IMR-90 (cell line): ENCODE results near the gene SGCA.

Source experiments
- CEBPB ChIP-seq: IDR thresholded peaks from 2 replicates; pipeline ENCODE4 v1.6.1; 2012; ENCODE audit warnings: low read depth, low read length, improper control_type of control experiment
- CHD1 ChIP-seq: IDR thresholded peaks from 2 replicates; pipeline ENCODE4 v1.6.1; 2012; ENCODE audit warnings: low read depth, low read length, improper control_type of control experiment
- CTCF ChIP-seq: conservative IDR thresholded peaks from 2 replicates; pipeline ENCODE4 v1.5.1; 2012; ENCODE audit warnings: mild to moderate bottlenecking, low read depth, low read length, improper control_type of control experiment
- ELK1 ChIP-seq: fragments of 150-350 bp; IDR thresholded peaks from 2 replicates; pipeline ENCODE4 v1.6.1; 2016; ENCODE audit warnings: low read depth, mild to moderate bottlenecking, low read length, moderate library complexity, borderline replicate concordance
- POLR2A ChIP-seq: IDR thresholded peaks from 2 replicates; pipeline ENCODE4 v1.6.1; 2012; ENCODE audit warnings: mild to moderate bottlenecking, low read depth, low read length

- no peak for TF ChIP-seq ELK1
- no peak for TF ChIP-seq CTCF
- no peak for TF ChIP-seq POLR2A
- no peak for TF ChIP-seq CEBPB
- TF ChIP-seq CHD1: no peak
Observed at GRCh38 chr17:50129728-50130558, 35.9 kb upstream of the SGCA start, which contains the start of gene SAMD14.
